NCI-H1436 (cell line): Measurements from ENCODE around the gene S1PR3.

ENCODE experiments used
- DNase-seq: peaks from one replicate; lab custom pipeline; 2025; lab: John Stamatoyannopoulos, UW

Gene S1PR3

GRCh38 chr9:88969646-88970373 is 21.5 kb upstream of the S1PR3 start:
- no peak for DNase-seq

- no peak for DNase-seq
These were observed 19.9 kb upstream of the S1PR3 start for GRCh38 chr9:88971131-88971960.

GRCh38 chr9:88972401-88972800 is 18.9 kb upstream of the S1PR3 start:
- DNase-seq = no peak

DNA sequence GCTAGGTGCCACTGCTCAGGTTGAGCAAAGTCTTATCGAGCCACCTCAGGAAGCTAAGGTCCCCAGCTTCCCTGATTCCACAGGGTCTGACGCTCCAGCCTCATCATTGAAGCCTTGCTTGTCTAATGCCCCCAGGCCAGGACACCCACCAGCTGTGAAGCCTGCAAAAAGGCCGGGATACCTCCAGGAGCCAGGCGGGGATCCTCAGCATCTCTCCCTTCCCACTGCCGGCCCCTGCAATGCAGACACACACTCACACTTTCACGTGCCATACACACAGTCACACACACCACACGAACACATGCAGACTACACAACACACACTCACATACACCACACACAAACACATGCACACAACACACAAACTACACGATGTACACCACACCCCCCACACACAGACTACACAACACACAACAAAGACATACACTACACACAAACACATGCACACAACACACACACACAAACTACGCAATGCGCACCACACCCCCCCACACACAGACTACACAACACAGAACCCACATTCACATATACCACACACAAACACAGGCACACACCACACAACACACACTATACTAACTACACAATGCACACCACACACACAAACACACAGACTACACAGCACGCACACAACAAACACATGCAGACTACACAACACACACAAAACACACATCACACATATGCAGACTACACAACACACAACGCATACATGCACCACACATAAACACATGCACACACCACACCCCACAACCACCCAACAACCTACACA is 17.8 kb upstream of the S1PR3 start:
- no peak for DNase-seq

GRCh38 chr9:88974641-88975040 is 16.6 kb upstream of the S1PR3 start:
- DNase-seq = no peak

DNA sequence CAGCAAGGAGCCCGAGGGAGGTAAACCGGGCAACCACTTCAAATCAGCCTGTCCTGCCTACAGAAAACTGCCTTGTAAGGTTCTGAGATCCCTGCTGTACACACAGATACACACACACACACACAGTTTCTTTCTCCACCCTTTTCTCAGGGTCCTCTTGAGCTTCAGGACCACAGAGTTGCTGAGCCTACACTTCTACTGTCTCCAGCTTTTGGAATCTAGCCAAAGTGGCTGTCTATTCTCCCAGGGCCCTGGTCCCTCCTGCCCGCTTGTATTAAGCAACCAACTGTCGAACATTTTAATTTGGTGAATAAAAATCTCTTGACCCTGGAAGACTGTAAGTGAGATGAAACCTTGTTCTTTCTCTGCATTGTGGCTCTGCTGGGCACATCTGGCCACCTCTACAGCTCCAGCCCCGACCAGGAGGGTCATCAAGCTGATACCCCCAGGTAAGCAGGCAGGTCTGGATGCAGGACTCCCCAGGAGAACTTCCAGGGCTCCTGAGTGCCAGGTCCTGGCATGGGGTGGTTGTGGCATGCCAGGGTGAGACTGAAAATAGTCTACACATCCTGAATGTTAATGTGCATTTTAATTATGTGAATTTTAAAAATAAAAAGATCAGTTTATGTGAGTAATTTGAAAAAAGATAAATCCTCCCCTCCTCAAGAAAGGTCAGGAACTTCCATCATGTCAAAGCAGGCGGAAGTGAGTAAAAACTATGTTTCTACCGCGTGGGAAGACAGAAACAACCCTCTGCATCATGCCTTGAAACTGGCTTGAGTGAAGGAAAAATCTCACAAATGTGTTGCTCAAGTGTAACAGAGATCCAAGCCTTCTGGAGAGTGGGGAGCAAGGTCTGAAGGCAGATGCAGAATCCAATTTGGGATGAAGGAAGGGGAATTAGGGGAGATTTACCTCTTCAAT is 15.0 kb upstream of the S1PR3 start:
- DNase-seq = no peak

DNA sequence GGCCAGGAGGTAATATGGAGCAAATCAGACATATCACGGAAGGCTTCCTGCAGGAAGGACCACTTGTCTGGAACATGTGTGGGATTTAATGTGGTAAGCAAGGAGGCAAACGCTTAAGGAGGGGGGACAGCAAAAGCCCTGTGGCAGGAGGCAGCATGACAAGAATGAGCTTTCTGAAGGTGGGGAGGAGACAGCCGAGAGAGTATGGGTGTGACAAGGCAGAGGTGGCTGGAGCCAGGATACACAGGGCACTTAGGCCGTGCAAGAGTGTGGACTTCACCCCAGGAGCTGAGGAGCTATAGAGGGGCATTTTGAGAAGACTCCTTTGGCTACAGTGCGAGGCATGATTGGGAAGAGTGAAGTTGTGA is 14.4 kb upstream of the S1PR3 start:
- DNase-seq = no peak

- no peak for DNase-seq
These were observed 13.2 kb upstream of the S1PR3 start for GRCh38 chr9:88978034-88978433.

DNA sequence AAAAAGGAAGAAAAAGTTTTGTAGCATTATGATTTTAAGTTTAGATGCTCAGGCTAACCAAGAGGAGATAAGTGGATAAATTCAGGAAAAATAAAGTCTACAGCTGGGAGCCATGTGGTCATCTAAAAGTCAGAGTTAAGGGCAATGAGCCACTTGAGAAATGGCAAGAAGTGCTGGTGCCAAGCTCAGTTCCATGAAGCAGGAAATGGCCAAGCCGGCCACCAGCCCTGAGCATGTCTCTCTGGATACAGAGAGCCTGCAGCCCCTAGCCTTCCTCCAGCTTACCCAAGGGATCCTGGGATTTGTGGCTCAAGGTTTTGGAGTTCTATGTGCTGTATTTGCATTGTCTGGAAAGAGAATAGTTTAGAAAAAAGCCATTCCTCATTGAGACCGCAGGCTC is 12.2 kb upstream of the S1PR3 start:
- DNase-seq = no peak

- DNase-seq = no peak
These were observed 11.5 kb upstream of the S1PR3 start for GRCh38 chr9:88979791-88980190.

GRCh38 chr9:88980740-88981203 is 10.5 kb upstream of the S1PR3 start:
- DNase-seq = no peak

DNA sequence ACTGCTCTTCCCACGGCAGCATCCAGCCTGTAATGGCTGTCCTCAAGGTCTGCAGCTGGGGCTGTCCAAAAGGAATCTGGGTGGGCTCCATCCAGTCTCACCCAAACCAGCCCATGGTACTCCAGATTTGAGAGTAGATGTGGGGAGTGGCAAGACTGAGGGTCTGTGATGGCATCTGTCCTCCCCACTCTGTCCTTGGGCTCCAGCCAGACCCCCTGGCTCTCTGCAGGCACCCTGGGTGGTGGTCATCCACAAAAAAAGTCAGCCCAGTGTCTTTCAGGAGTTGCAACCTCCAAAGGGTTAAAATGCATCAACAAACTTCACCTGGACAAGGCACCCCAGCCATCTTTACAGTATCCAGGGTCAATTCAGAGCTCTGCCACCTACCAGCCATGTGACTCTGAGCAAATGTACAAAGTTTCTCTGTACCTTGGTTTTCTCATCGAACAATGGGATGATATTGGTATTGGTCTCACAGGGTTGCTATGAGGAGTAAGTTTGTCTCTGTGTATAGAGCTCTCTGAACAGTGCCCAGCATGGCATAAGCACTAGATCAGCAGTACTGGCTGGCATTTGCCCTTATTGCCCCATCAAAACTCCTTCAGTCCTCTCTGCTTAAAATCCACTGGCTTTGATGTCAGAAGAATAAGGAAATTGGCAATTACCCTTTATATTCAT is 7.3 kb upstream of the S1PR3 start:
- no peak for DNase-seq

DNA sequence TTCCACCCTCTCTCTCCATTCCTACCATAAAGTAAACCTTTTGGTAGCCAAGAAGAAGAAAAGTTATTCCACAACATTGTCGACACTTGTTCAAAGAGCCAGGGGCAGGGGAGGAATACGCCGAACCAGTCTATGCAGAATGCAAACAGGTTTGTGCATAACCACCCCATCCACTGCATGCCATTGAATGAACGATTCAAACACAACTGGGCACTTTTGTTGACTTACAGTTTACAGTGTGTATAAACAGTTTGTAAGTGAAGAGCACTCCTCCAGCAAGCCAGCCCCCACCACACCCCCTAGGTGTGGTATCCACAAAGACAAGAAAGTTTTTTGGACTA is 6.8 kb upstream of the S1PR3 start:
- no peak for DNase-seq

DNA sequence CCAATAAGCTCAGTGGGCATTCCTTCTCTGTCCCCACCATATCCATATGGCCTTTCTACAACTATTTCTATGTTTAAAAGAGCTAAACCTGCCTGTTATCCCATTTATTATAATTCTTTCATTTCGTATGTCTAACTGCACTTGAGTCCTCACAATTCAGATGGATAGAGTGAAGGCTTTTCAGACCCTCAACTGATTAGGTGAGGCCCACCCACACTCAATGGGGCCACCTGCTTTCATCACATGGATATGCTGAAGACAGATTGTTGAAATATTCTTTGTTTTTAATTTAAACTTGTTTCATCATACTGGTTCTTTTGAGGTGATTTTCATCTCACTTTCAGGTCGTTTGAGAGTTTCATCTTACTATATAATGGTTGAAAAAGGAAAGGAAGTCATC is 5.7 kb upstream of the S1PR3 start:
- DNase-seq = no peak

- DNase-seq = no peak
These were observed 4.5 kb upstream of the S1PR3 start for GRCh38 chr9:88986776-88987175.

- no peak for DNase-seq
These were observed 3.6 kb upstream of the S1PR3 start for GRCh38 chr9:88987661-88988060.

GRCh38 chr9:88988796-88989641 is 2.2 kb upstream of the S1PR3 start:
- no peak for DNase-seq

GRCh38 chr9:88990041-88990728 is 1.1 kb upstream of the S1PR3 start:
- DNase-seq = no peak

- DNase-seq = no peak
These were observed 571 bp upstream of the S1PR3 start for GRCh38 chr9:88990729-88991065.

GRCh38 chr9:88992556-88992955 is 1.3 kb downstream of the S1PR3 start:
- DNase-seq = no peak
